Keratinocyte (primary cell): ENCODE results near the gene MT1B. TPM values are rescaled to one million over a fixed set of nuclear protein-coding genes. Genes with fewer than 3 reads are reported as not detected.
A peak's percentile ranks its signal among the peaks of the same experiment; 100 is the strongest.

ENCODE experiments used
- DNase-seq: peaks from one replicate; pipeline ENCODE4 v3.0.0-alpha.2; 2011; ENCODE audit warnings: low read depth, missing footprints, low spot score
- FAIRE-seq: peaks from 2 replicates; lab custom pipeline; 2011; peaks lifted over from hg19 to GRCh38; lab: Jason Lieb, UNC
- H2AFZ ChIP-seq: 2 replicates; pipeline ENCODE4 v1.6.0; 2012; ENCODE audit warnings: low read length, control low read depth, inconsistent platforms; ENCODE audit not compliant: control insufficient read depth
- H3K27ac ChIP-seq: 2 replicates; pipeline ENCODE4 v1.5.1; 2011; ENCODE audit warnings: low read length; ENCODE audit not compliant: control insufficient read depth, insufficient read depth
- H3K27me3 ChIP-seq: 3 replicates; pipeline ENCODE4 v1.6.0; 2011; ENCODE audit warnings: low read length; ENCODE audit not compliant: control insufficient read depth, insufficient read depth; ENCODE audit errors: extremely low read depth
- H3K36me3 ChIP-seq, 2 experiments: 2 replicates in 1 of 2; 3 replicates in 1 of 2; pipeline ENCODE4 v1.5.1; 2011; ENCODE audit warnings: low read length in 2 of 2, mild to moderate bottlenecking in 1 of 2; ENCODE audit not compliant: control insufficient read depth in 2 of 2, insufficient read depth in 2 of 2; ENCODE audit errors: extremely low read depth in 1 of 2
- H3K4me1 ChIP-seq: 3 replicates; pipeline ENCODE4 v1.5.1; 2011; ENCODE audit warnings: low read length; ENCODE audit not compliant: control insufficient read depth, insufficient read depth; ENCODE audit errors: extremely low read depth
- H3K4me2 ChIP-seq: 3 replicates; pipeline ENCODE4 v1.6.0; 2011; ENCODE audit warnings: low read depth, low read length; ENCODE audit not compliant: control insufficient read depth, insufficient read depth; ENCODE audit errors: extremely low read depth
- H3K4me3 ChIP-seq, 3 experiments: fragments of 200-600 bp in 1 of 3; sonication (generic) in 1 of 3; 2 replicates in 2 of 3; 3 replicates in 1 of 3; pipeline ENCODE4 v1.5.1; 2011 to 2016; ENCODE audit warnings: low read length in 3 of 3, mild to moderate bottlenecking in 3 of 3, control low read depth in 2 of 3, inconsistent platforms in 1 of 3, low read depth in 1 of 3, mixed read lengths in 1 of 3, mixed run types in 1 of 3, moderate library complexity in 1 of 3; ENCODE audit not compliant: control insufficient read depth in 2 of 3, insufficient read depth in 2 of 3; ENCODE audit errors: extremely low read depth in 1 of 3
- H3K79me2 ChIP-seq: 2 replicates; pipeline ENCODE4 v1.6.0; 2012; ENCODE audit warnings: low read length; ENCODE audit not compliant: control insufficient read depth, insufficient read depth
- H3K9ac ChIP-seq: 3 replicates; pipeline ENCODE4 v1.6.0; 2011; ENCODE audit warnings: low read length; ENCODE audit not compliant: control insufficient read depth, insufficient read depth; ENCODE audit errors: extremely low read depth
- H3K9me1 ChIP-seq: 3 replicates; pipeline ENCODE4 v1.6.0; 2011; ENCODE audit warnings: low read length; ENCODE audit not compliant: control insufficient read depth, insufficient read depth; ENCODE audit errors: extremely low read depth
- H3K9me3 ChIP-seq: 2 replicates; pipeline ENCODE4 v1.5.1; 2012; ENCODE audit warnings: low read depth, low read length; ENCODE audit not compliant: control insufficient read depth
- H4K20me1 ChIP-seq: 3 replicates; pipeline ENCODE4 v1.6.0; 2011; ENCODE audit warnings: low read length; ENCODE audit not compliant: control insufficient read depth, insufficient read depth; ENCODE audit errors: extremely low read depth
- CTCF ChIP-seq, 3 experiments: IDR thresholded peaks in 1 of 3; conservative IDR thresholded peaks in 1 of 3; optimal IDR thresholded peaks in 1 of 3; 2 replicates in 2 of 3; 3 replicates in 1 of 3; pipeline versions ENCODE3 to v1.5.1; 2011; ENCODE audit warnings: low read length in 3 of 3, mild to moderate bottlenecking in 3 of 3, moderate library complexity in 2 of 3, control low read depth in 1 of 3, inconsistent platforms in 1 of 3; ENCODE audit not compliant: insufficient read depth in 2 of 3; ENCODE audit errors: extremely low read depth in 1 of 3
- EZH2 ChIP-seq: IDR thresholded peaks from one replicate; pipeline ENCODE4 v1.6.1; 2012; ENCODE audit warnings: inconsistent platforms, mild to moderate bottlenecking, low read length, moderate library complexity
- dilution Hi-C: fragments of 300-500 bp; cut with MboI; formaldehyde crosslinking; loops from one replicate; pipeline ENCODE4 v1.7.0; 2020; ENCODE audit warnings: low sequenced_read_pairs; ENCODE audit not compliant: extremely low pct_ligation_motif_present
- polyA plus RNA-seq, 5 experiments: library from polyadenylated mRNA; depleted of rRNA in 3 of 5; stranded (reverse) in 3 of 5; stranded (forward) in 1 of 5; unstranded in 1 of 5; fragments of >200 nt; gene quantifications; 1 replicate in 1 of 5; 2 replicates in 3 of 5; 3 replicates in 1 of 5; pipeline versions ENCODE4 v1.2.1 to v1.2.3, GENCODE V29; 2011 to 2012; ENCODE audit warnings: missing spikeins in 2 of 5, low read depth in 1 of 5, low replicate concordance in 1 of 5

MT1B gene
- polyA plus RNA-seq, 1 donor (not counting 4 experiments of a cell fraction or from before 2014, with no cell fraction given): not detected

GRCh38 chr16:56675685-56676210 is 24.1 kb downstream of the MT1B start:
- no peak overlapping the region for H3K27ac ChIP-seq
- TF ChIP-seq CTCF (optimal IDR thresholded peaks at IDR 0.05 in 1 of 3, IDR thresholded peaks at IDR 0.05 in 1 of 3, conservative IDR thresholded peaks at IDR 0.05 in 1 of 3; ENCODE audit: extremely low read depth in 1 of 3, insufficient read depth in 2 of 3, low read length in 3 of 3) (no peak), EZH2 (no peak)
- H3K9me3 ChIP-seq: no peaks in the 10 kb centered on the region
- no peaks in the 10 kb centered on the region for H3K27me3 ChIP-seq
- dilution Hi-C loops: no loop called here
- no peaks in the 10 kb centered on the region for H3K79me2 ChIP-seq
- no peaks in the 10 kb centered on the region for H4K20me1 ChIP-seq
- no peak for DNase-seq
- H2AFZ ChIP-seq: no peak overlapping the region
- no peak overlapping the region for H3K4me3 ChIP-seq
- H3K9ac ChIP-seq: no peak overlapping the region
- H3K4me2 ChIP-seq: peak overlapping the region; percentile 38
- FAIRE-seq: no peak
- H3K4me1 ChIP-seq: no peaks in the 10 kb centered on the region
- H3K9me1 ChIP-seq: no peaks in the 10 kb centered on the region
- no peaks in the 10 kb centered on the region for H3K36me3 ChIP-seq

- Histone ChIP-seq H3K9ac (no peak overlapping the region), H3K4me3 (no peak overlapping the region), H3K4me2 (no peak overlapping the region), H4K20me1 (no peaks in the 10 kb centered on the region), H2AFZ (no peak overlapping the region), H3K27me3 (no peaks in the 10 kb centered on the region), H3K36me3 (no peaks in the 10 kb centered on the region), H3K9me3 (no peaks in the 10 kb centered on the region), H3K79me2 (peaks cover under 1% of the 10 kb centered on the region), H3K27ac (no peak overlapping the region), H3K9me1 (no peaks in the 10 kb centered on the region), H3K4me1 (peaks cover 8% of the 10 kb centered on the region)
- dilution Hi-C loops: no loop called here
- DNase-seq: no peak
- no peak for TF ChIP-seq EZH2
- TF ChIP-seq CTCF (optimal IDR thresholded peaks at IDR 0.05 in 1 of 3, IDR thresholded peaks at IDR 0.05 in 1 of 3, conservative IDR thresholded peaks at IDR 0.05 in 1 of 3; ENCODE audit: extremely low read depth in 1 of 3, insufficient read depth in 2 of 3, low read length in 3 of 3): no peak
- no peak for FAIRE-seq
These were observed 25.8 kb downstream of the MT1B start for GRCh38 chr16:56677474-56677873.
